CD4-positive, alpha-beta T cell (primary cell): ENCODE measurements around the gene TMED8. TPM values are rescaled to one million over a fixed set of nuclear protein-coding genes. Genes with fewer than 3 reads are reported as not detected.

Experiments
- ATAC-seq: fragments of 200-7000 bp; cut with Tn5 transposase; one replicate; pipeline ENCODE4 v1.10.0; 2022; ENCODE audit warnings: mild to moderate bottlenecking; ENCODE audit not compliant: poor library complexity
- CTCF ChIA-PET: fragments of 350-600 bp; sonication (Branson Sonifier 250); formaldehyde crosslinking; loops from one replicate; lab custom pipeline; 2021; ENCODE audit warnings: antibody characterized with exemption, inconsistent platforms; lab: Charles Lee
- POLR2A ChIA-PET: fragments of 350-600 bp; sonication (Branson Sonifier 250); formaldehyde crosslinking; loops from one replicate; lab custom pipeline; 2021; ENCODE audit warnings: antibody characterized with exemption, inconsistent platforms; lab: Charles Lee
- DNase-seq, 14 experiments: peaks; one replicate each; pipeline ENCODE4 v3.0.0-alpha.2; 2013 to 2020; ENCODE audit warnings: mixed read lengths in 2 of 14
- H3K27ac ChIP-seq, 2 donors: one replicate each; pipeline versions ENCODE4 v1.5.1 to v1.7.0; 2013; ENCODE audit warnings: low read length in 2 of 2, low read depth in 1 of 2, mild to moderate bottlenecking in 1 of 2
- H3K27me3 ChIP-seq, 2 experiments: 1 replicate in 1 of 2; 2 replicates in 1 of 2; pipeline versions ENCODE4 v1.6.1 to v1.7.0; 2013; ENCODE audit warnings: low read length in 2 of 2, control low read depth in 1 of 2, mild to moderate bottlenecking in 1 of 2, moderate library complexity in 1 of 2; ENCODE audit not compliant: insufficient read depth in 2 of 2, control insufficient read depth in 1 of 2
- H3K36me3 ChIP-seq: one replicate; pipeline ENCODE4 v1.6.1; 2013; ENCODE audit warnings: low read length, control low read depth; ENCODE audit not compliant: insufficient read depth
- H3K4me1 ChIP-seq: one replicate; pipeline ENCODE4 v1.6.1; 2013; ENCODE audit warnings: low read length, control low read depth; ENCODE audit not compliant: insufficient read depth
- H3K4me3 ChIP-seq: one replicate; pipeline ENCODE4 v1.5.1; 2013; ENCODE audit warnings: mild to moderate bottlenecking, low read length, moderate library complexity
- H3K9me3 ChIP-seq, 2 experiments: 1 replicate in 1 of 2; 2 replicates in 1 of 2; pipeline versions ENCODE4 v1.6.1 to v1.7.0; 2013; ENCODE audit warnings: low read length in 2 of 2, mild to moderate bottlenecking in 2 of 2, control low read depth in 1 of 2, moderate library complexity in 1 of 2; ENCODE audit not compliant: control insufficient read depth in 1 of 2, insufficient read depth in 1 of 2
- H3K27ac Mint-ChIP-seq: one replicate; pipeline ENCODE4 v1.8.0; 2020; ENCODE audit warnings: mixed read lengths
- H3K27me3 Mint-ChIP-seq: one replicate; pipeline ENCODE4 v1.8.0; 2021; ENCODE audit warnings: mixed read lengths
- H3K36me3 Mint-ChIP-seq: one replicate; pipeline ENCODE4 v1.8.0; 2021; ENCODE audit warnings: low read depth, mixed read lengths
- H3K4me1 Mint-ChIP-seq: one replicate; pipeline ENCODE4 v1.8.0; 2021; ENCODE audit warnings: low read depth, mixed read lengths
- H3K4me3 Mint-ChIP-seq: one replicate; pipeline ENCODE4 v1.8.0; 2020; ENCODE audit warnings: mild to moderate bottlenecking, mixed read lengths
- H3K9me3 Mint-ChIP-seq: one replicate; pipeline ENCODE4 v1.8.0; 2020; ENCODE audit warnings: mixed read lengths
- intact Hi-C, 2 experiments: fragments of 100-400 bp; cut with DNase I in 1 of 2; cut with micrococcal nuclease in 1 of 2; formaldehyde crosslinking; loops; one replicate each; pipeline versions ENCODE4 v1.15.1 to v1.9.0; 2023 to 2025; cut with DNase I, micrococcal nuclease
- total RNA-seq, 174 experiments: library from RNA in 2 of 174; stranded (reverse) in 2 of 174; gene quantifications; one replicate each; pipeline ENCODE4 v1.2.3 and lab custom pipeline; 2021 to 2026
- TF ChIP-seq, protein P1 (sequence below): fragments of 200-600 bp; IDR thresholded peaks from one replicate; pipeline ENCODE4 v1.8.0; 2022; ENCODE audit warnings: antibody characterized with exemption, mild to moderate bottlenecking

The TMED8 gene
- total RNA-seq, 2 experiments from 2014 or later: 4.9 to 5.1 TPM

DNA sequence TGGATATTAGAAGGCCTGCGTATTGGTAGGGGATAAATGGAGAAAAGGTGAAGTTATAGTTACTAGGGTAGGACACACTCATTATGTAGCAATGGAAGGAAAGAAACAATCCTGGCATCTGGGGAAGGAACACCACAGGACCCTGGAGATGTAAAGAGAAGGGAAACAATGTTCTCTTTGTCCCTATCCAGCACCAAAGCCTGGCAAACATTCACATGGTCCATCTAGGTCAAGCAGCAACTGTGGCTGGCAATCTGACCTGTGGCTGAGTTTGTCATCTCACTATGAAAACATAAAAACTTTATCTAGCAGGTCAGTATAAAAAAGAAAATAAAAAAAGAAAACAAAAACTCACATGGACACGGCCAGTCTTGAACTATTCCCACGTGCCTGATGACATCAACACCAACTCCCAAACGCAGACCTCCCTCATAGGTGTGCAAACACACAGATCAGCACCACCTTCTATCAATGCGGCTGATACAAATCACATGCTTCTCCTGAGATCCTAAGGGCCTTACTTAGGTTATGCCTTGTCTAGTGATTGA lies 58.8 kb downstream of the TMED8 start:
- H3K27ac Mint-ChIP-seq: peak overlapping the region; percentile 21
- H3K27me3 Mint-ChIP-seq: no peaks in the 10 kb centered on the region
- peak overlapping the region; percentile 46 for H3K4me3 Mint-ChIP-seq
- no peak for DNase-seq
- no peak overlapping the region for H3K4me3 ChIP-seq
- no peak for ATAC-seq
- H3K27ac ChIP-seq: no peak overlapping the region
- H3K9me3 Mint-ChIP-seq: no peaks in the 10 kb centered on the region
- TF ChIP-seq, protein P1, sequence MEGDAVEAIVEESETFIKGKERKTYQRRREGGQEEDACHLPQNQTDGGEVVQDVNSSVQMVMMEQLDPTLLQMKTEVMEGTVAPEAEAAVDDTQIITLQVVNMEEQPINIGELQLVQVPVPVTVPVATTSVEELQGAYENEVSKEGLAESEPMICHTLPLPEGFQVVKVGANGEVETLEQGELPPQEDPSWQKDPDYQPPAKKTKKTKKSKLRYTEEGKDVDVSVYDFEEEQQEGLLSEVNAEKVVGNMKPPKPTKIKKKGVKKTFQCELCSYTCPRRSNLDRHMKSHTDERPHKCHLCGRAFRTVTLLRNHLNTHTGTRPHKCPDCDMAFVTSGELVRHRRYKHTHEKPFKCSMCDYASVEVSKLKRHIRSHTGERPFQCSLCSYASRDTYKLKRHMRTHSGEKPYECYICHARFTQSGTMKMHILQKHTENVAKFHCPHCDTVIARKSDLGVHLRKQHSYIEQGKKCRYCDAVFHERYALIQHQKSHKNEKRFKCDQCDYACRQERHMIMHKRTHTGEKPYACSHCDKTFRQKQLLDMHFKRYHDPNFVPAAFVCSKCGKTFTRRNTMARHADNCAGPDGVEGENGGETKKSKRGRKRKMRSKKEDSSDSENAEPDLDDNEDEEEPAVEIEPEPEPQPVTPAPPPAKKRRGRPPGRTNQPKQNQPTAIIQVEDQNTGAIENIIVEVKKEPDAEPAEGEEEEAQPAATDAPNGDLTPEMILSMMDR: no peak
- peaks cover 23% of the 10 kb centered on the region for H3K4me1 ChIP-seq
- POLR2A ChIA-PET: no interaction called here
- intact Hi-C loops: loop anchor here (2.0 to 10.0 kb wide), 5 partner anchors 299 to 603 kb away; partner anchors contain the start of genes ANGEL1 (in 1 of the 2) and SPTLC2 (in 1 of the 2)
- peaks cover 31% of the 10 kb centered on the region for H3K4me1 Mint-ChIP-seq
- CTCF ChIA-PET: no interaction called here
- H3K27me3 ChIP-seq: no peaks in the 10 kb centered on the region
- H3K36me3 ChIP-seq: no peaks in the 10 kb centered on the region
- no peaks in the 10 kb centered on the region for H3K9me3 ChIP-seq
- peaks cover 9% of the 10 kb centered on the region for H3K36me3 Mint-ChIP-seq

- H3K9me3 Mint-ChIP-seq: no peaks in the 10 kb centered on the region
- Histone ChIP-seq H3K36me3 (no peaks in the 10 kb centered on the region), H3K27ac (no peak overlapping the region), H3K9me3 (no peaks in the 10 kb centered on the region), H3K27me3 (no peaks in the 10 kb centered on the region), H3K4me3 (no peak overlapping the region), H3K4me1 (peaks cover 13% of the 10 kb centered on the region)
- ChIA-PET POLR2A (no interaction called here), CTCF (interaction anchor here (1.0 to 2.4 kb wide), 4 partner anchors 9 to 441 kb away, joined by 4 to 11 read pairs (median 4); partner anchors contain the start of genes SAMD15 and TMED8)
- DNase-seq (no peak), ATAC-seq (no peak)
- H3K4me3 Mint-ChIP-seq: no peak overlapping the region
- H3K36me3 Mint-ChIP-seq: peaks cover 9% of the 10 kb centered on the region
- peaks cover 22% of the 10 kb centered on the region for H3K4me1 Mint-ChIP-seq
- TF ChIP-seq, protein P1: no peak
- no peaks in the 10 kb centered on the region for H3K27me3 Mint-ChIP-seq
- no peak overlapping the region for H3K27ac Mint-ChIP-seq
- intact Hi-C loops: loop anchor here (1.0 to 10.0 kb wide), 7 partner anchors 164 to 602 kb away; partner anchors contain the start of gene SPTLC2 (in 1 of the 2)
Measured at GRCh38 chr14:77316872-77317301, 60.0 kb downstream of the TMED8 start.

DNA sequence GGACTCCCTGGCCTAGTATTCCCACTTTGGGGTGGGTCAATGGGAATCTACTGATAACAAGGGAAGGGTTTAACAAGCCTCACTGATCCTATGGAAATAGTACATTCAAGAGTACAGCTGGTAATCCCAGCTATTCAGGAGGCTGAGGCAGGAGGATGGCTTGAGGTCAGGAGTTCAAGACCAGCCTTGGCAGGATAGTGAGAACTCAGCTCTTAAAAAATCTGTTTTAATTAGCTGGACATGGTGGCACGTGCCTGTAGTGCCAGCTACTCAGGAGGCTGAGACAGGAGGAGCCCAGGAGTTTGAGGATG lies 60.7 kb downstream of the TMED8 start:
- H3K27me3 Mint-ChIP-seq: no peaks in the 10 kb centered on the region
- H3K4me1 ChIP-seq: peaks cover 12% of the 10 kb centered on the region
- intact Hi-C loops: loop anchor here (1.0 to 10.0 kb wide), 7 partner anchors 163 to 601 kb away; partner anchors contain the start of gene SPTLC2 (in 1 of the 2)
- DNase-seq: no peak
- H3K4me3 ChIP-seq: no peak overlapping the region
- TF ChIP-seq, protein P1: no peak
- H3K27ac ChIP-seq: no peak overlapping the region
- POLR2A ChIA-PET: interaction anchor here (0.5 to 0.8 kb wide), 2 partner anchors 61 to 340 kb away, joined by 3 read pairs; partner anchors contain the start of genes SAMD15 and TMED8
- no peaks in the 10 kb centered on the region for H3K9me3 ChIP-seq
- peak overlapping the region; percentile 32 for H3K4me3 Mint-ChIP-seq
- ATAC-seq: no peak
- H3K27ac Mint-ChIP-seq: no peak overlapping the region
- H3K27me3 ChIP-seq: no peaks in the 10 kb centered on the region
- no peaks in the 10 kb centered on the region for H3K9me3 Mint-ChIP-seq
- CTCF ChIA-PET: interaction anchor here (0.6 to 2.4 kb wide), 13 partner anchors 8 to 1157 kb away, joined by 3 to 18 read pairs (median 4); partner anchors contain the start of genes SAMD15 and TMED8
- H3K36me3 ChIP-seq: no peaks in the 10 kb centered on the region
- H3K36me3 Mint-ChIP-seq: peaks cover 4% of the 10 kb centered on the region
- H3K4me1 Mint-ChIP-seq: peaks cover 14% of the 10 kb centered on the region
